Suprapubic skin (tissue), 4 donors: ENCODE data around the gene ARVCF. TPM values are rescaled to one million over a fixed set of nuclear protein-coding genes. Genes with fewer than 3 reads are reported as not detected.

ENCODE experiments used
- DNase-seq, 2 donors: peaks; one replicate each; pipeline ENCODE4 v3.0.0-alpha.2; 2019; ENCODE audit warnings: low spot score in 2 of 2
- H3K27ac ChIP-seq: fragments of 200-600 bp; sonication (generic); one replicate; pipeline ENCODE4 v1.5.1; 2019
- H3K27me3 ChIP-seq: fragments of 200-600 bp; sonication (generic); one replicate; pipeline ENCODE4 v1.5.1; 2019
- H3K36me3 ChIP-seq: fragments of 200-600 bp; sonication (generic); one replicate; pipeline ENCODE4 v1.5.1; 2019
- H3K4me1 ChIP-seq: fragments of 200-600 bp; sonication (generic); one replicate; pipeline ENCODE4 v1.5.1; 2019
- H3K4me3 ChIP-seq: fragments of 200-600 bp; sonication (generic); one replicate; pipeline ENCODE4 v1.5.1; 2019; ENCODE audit warnings: mild to moderate bottlenecking
- H3K9me3 ChIP-seq: fragments of 200-600 bp; sonication (generic); one replicate; pipeline ENCODE4 v1.5.1; 2019
- EP300 ChIP-seq: sonication (generic); formaldehyde crosslinking; IDR thresholded peaks from one replicate; pipeline ENCODE4 v1.6.1; 2017; ENCODE audit warnings: antibody characterized with exemption
- POLR2A ChIP-seq, 2 donors: fragments of 450-650 bp; IDR thresholded peaks; one replicate each; pipeline ENCODE4 v1.6.1; 2017; ENCODE audit warnings: antibody characterized with exemption in 2 of 2, mild to moderate bottlenecking in 2 of 2, moderate library complexity in 2 of 2
- POLR2AphosphoS5 ChIP-seq, 3 donors: sonication (generic); formaldehyde crosslinking; IDR thresholded peaks; one replicate each; pipeline ENCODE4 v1.6.1; 2017; ENCODE audit warnings: antibody characterized with exemption in 3 of 3
- WGBS: methylation state at CpG from one replicate; pipeline ENCODE4 v1.1.5; 2018; 5-methylcytosine and 5-hydroxymethylcytosine counted together
- total RNA-seq, 4 donors: library from RNA; depleted of rRNA; stranded (reverse); fragments of >200 nt; gene quantifications; one replicate each; pipeline ENCODE4 v1.1.0, GENCODE V29; 2016
- TF ChIP-seq, protein P1 (sequence below), 2 donors: fragments of 200-600 bp in 1 of 2; fragments of 450-650 bp in 1 of 2; sonication (generic) in 1 of 2; IDR thresholded peaks; one replicate each; pipeline ENCODE4 v1.5.1; 2016 to 2019; ENCODE audit warnings: antibody characterized with exemption in 2 of 2, mild to moderate bottlenecking in 1 of 2, moderate library complexity in 1 of 2

The ARVCF gene
- total RNA-seq, 4 donors from 2014 or later, result 22.9 to 38.4 (median 26.0) TPM

DNA sequence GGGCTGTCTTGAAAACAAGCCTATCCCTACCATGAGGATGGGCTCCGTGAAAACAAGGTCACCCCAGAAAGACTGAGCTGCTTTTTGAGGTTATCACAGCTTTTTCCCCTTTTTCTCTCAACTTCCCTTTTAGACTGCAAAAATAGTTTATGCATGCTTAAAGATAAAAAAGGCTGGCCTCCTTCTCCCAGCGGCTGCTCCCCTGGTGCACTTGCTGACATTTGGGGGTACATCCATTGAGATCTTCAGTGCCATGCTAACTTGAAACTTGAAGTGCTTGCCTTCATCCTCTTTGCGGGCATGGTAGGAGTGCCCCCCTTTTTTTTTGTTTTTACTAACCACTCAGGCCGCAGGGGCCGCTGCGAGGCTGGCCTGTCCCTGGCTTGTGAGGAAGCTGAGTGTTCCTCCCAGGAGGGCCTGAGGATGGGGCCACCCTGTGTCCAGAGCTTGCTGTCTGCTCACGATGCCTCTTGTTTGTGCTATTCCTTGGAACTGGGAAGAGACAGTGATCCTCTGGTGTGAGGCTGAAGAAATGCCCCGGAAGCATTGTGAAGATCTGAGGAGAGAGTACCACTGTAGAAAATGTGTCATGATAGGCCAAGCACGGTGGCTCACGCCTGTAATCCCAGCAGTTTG is 6.5 kb upstream of the ARVCF start:
- WGBS, result 88% methylated on average over 10 of the region's 10 CpGs
- Histone ChIP-seq H3K27ac (no peak overlapping the region), H3K36me3 (peaks cover 6% of the 10 kb centered on the region), H3K27me3 (no peaks in the 10 kb centered on the region), H3K4me3 (no peak overlapping the region), H3K4me1 (peaks cover 29% of the 10 kb centered on the region), H3K9me3 (no peaks in the 10 kb centered on the region)
- DNase-seq, result no peak
- TF ChIP-seq, protein P1, sequence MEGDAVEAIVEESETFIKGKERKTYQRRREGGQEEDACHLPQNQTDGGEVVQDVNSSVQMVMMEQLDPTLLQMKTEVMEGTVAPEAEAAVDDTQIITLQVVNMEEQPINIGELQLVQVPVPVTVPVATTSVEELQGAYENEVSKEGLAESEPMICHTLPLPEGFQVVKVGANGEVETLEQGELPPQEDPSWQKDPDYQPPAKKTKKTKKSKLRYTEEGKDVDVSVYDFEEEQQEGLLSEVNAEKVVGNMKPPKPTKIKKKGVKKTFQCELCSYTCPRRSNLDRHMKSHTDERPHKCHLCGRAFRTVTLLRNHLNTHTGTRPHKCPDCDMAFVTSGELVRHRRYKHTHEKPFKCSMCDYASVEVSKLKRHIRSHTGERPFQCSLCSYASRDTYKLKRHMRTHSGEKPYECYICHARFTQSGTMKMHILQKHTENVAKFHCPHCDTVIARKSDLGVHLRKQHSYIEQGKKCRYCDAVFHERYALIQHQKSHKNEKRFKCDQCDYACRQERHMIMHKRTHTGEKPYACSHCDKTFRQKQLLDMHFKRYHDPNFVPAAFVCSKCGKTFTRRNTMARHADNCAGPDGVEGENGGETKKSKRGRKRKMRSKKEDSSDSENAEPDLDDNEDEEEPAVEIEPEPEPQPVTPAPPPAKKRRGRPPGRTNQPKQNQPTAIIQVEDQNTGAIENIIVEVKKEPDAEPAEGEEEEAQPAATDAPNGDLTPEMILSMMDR (IDR thresholded peaks at IDR 0.05), result no peak
- TF ChIP-seq POLR2A (IDR thresholded peaks at IDR 0.05) (no peak), EP300 (no peak), POLR2AphosphoS5 (IDR thresholded peaks at IDR 0.05) (no peak)

DNA sequence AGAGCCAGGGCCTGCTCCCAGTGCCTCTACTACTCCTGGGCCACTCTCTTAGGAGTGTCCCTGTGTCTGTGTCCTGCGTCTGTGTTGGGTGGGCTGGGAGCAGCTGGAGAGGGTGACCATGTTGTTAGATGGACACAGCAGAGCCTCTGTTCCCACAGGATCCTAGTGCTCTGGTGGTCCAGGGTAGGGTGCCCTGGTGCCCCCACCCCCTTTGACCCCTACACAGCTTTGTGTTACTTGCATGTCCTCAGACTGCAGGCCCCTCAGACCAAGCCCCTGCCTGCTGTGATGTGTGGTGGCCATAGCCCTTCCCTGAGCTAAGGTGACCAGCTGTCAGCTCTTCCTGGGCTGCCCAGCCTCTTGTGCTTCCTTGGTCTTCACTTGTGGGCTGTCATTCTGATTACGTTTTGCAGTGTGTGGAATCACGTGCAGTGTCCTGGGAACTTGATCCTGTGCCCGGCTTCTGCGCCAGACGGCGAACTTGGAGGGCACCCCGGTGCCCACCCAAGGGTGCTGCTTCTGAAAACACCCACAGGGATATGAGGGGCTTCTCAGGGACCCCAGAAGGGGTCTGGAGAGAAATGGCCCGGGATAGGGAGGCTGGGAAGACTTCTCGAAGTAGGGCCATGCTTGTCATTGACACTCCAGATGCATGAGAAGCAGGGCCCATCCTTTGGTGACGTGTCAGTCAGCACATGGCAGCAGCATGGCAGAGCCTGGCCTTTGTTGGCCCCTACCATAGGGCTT is 5.8 kb upstream of the ARVCF start:
- Histone ChIP-seq H3K9me3 (no peaks in the 10 kb centered on the region), H3K36me3 (peaks cover 6% of the 10 kb centered on the region), H3K27me3 (no peaks in the 10 kb centered on the region), H3K4me1 (peaks cover 30% of the 10 kb centered on the region), H3K27ac (peak overlapping the region; percentile 89), H3K4me3 (peak overlapping the region; percentile 81)
- 80% methylated on average over 11 of the region's 11 CpGs for WGBS
- DNase-seq, result no peak
- TF ChIP-seq, protein P1 (IDR thresholded peaks at IDR 0.05), result no peak
- TF ChIP-seq POLR2A (IDR thresholded peaks at IDR 0.05) (no peak), EP300 (no peak), POLR2AphosphoS5 (IDR thresholded peaks at IDR 0.05) (no peak)

DNA sequence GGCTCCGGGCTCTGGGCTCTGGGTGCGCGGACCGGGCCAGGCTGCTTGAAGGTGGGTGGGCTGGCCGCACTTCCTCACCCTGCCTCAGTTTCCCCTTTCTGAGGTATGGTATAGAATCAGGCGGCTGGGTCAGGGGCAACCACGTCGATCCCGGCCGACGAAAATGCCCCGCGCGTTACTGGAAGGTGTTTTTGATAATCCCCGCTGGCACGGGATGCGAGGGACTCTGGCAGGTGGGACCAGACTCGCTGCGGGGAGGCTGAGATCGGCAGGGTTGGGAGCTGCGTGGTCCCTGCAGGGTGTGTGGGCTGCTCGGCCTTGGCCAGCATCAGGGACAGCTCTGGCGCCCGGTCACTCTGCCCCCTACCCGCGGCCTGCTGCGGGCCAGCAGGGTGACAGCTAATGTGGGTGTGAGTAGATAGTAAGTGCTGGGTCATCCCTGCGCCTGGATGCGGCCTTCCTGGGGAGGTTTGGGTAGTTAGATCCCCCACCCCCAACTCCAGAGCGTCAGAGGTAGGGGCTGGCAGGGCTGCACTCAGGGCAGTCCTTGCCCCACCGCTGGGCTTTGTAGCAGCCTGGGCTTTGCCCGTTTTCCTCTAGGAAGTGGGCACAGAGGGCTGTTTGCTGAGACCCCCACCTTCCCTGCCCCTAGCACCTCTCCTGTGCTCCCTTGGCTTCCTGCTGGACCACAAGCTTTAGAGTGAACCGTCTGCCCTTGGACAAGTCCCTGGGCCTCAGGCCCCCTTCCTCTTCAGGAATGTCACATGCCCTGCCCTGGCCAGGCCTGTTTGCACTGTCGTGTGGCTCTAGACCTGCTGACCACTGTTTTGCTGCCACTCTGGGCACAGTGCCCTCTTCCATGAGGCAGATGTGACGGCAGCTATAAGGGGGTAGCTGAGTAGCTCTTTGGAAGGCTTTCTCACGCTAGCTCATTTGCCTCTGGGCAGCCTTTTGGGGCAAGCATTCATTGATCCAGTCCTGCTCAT is 4.9 kb upstream of the ARVCF start:
- 0% methylated on average over 2 of the region's 36 CpGs for WGBS
- TF ChIP-seq EP300 (no peak), POLR2A (IDR thresholded peaks at IDR 0.05) (no peak), POLR2AphosphoS5 (IDR thresholded peaks at IDR 0.05) (no peak)
- TF ChIP-seq, protein P1 (IDR thresholded peaks at IDR 0.05), result no peak
- Histone ChIP-seq H3K9me3 (no peaks in the 10 kb centered on the region), H3K27ac (peak overlapping the region; percentile 89), H3K4me1 (peaks cover 36% of the 10 kb centered on the region), H3K4me3 (peak overlapping the region; percentile 81), H3K27me3 (no peaks in the 10 kb centered on the region), H3K36me3 (peaks cover 6% of the 10 kb centered on the region)
- DNase-seq, result no peak

DNA sequence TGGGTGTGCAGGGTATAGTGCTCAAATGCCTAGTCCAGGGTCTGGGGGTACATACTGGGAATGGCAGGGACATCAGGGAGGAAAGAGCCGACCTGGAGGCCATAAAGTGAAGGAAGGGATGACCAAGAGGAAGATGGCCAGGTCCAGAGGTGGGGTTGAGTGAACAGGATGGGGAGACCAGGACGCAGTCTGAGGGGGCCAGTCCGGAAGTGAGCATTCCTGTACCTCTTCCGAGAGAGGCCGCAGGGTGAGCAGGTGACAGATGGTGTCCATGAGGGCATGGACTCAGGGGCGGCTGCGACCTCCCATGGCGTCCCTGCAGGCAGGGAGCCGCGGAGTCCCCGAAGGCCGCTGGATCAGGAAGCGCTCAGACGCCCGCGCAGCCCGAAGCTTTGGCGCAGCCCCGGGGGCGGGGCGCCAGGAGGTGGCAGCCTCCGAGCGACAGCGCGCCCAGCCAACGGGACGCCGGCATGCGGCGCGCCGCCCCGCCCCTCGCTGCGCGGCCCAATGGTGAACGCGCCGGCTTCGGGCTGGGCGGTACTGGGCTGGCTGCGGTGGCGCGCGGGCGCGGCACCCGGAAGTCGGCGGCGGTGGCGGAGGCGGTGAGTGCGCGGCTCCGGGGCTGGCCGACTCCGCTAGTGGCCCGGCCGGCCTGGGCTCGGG is 4.0 kb upstream of the ARVCF start, which contains the start of gene TANGO2:
Gene TANGO2 (plus strand): TSS at position 578 of the 663 bp plus-strand sequence. CDS start 15,689 bp downstream, outside the sequence.
- Histone ChIP-seq H3K4me3 (peak within 1 kb of the TSS; percentile 81), H3K27ac (peak within 1 kb of the TSS; percentile 89), H3K36me3 (peaks cover 6% of the 10 kb centered on the region), H3K4me1 (peaks cover 44% of the 10 kb centered on the region), H3K9me3 (no peaks in the 10 kb centered on the region), H3K27me3 (no peaks in the 10 kb centered on the region)
- peak; percentile 60 to 89 for TF ChIP-seq POLR2A (IDR thresholded peaks at IDR 0.05)
- TF ChIP-seq, protein P1 (IDR thresholded peaks at IDR 0.05), result no peak
- no peak for TF ChIP-seq EP300
- DNase-seq, result peak; percentile 89 to 92
- WGBS, result 1% methylated on average over 5 of the region's 61 CpGs
